GM19025 (cell line): ENCODE results near the gene FAM90A26.
"Not testable (repeated sequence)": the region's sequence is repeated elsewhere in the genome, so short reads cannot be mapped to it uniquely, and the experiment has no call there.

Experiments used
- ATAC-seq: cut with Tn5 transposase; IDR thresholded peaks from one replicate; pipeline ENCODE4 v1.9.1; 2021; ENCODE audit warnings: mild to moderate bottlenecking, low read depth, moderate library complexity; ENCODE audit not compliant: unreplicated experiment

FAM90A26 gene

GRCh38 chr4:9169791-9170459, at the start of gene FAM90A26:
TSS of gene FAM90A26 (plus strand) at chr4:9170409. CDS start at chr4:9173173, 2,764 bp downstream.
- not testable (repeated sequence) for ATAC-seq

GRCh38 chr4:9122711-9123110, 47.5 kb upstream of the FAM90A26 start:
- not testable (repeated sequence) for ATAC-seq

- ATAC-seq = not testable (repeated sequence)
Observed at GRCh38 chr4:9123572-9124007, 46.6 kb upstream of the FAM90A26 start.

- not testable (repeated sequence) for ATAC-seq
Observed at GRCh38 chr4:9125601-9126161, 44.5 kb upstream of the FAM90A26 start.

- not testable (repeated sequence) for ATAC-seq
Observed at GRCh38 chr4:9131420-9131819, 38.8 kb upstream of the FAM90A26 start.

- ATAC-seq = not testable (repeated sequence)
Observed at GRCh38 chr4:9132849-9133248, 37.4 kb upstream of the FAM90A26 start.

- ATAC-seq = not testable (repeated sequence)
Observed at GRCh38 chr4:9134011-9134410, 36.2 kb upstream of the FAM90A26 start.

GRCh38 chr4:9134556-9134955, 35.7 kb upstream of the FAM90A26 start:
- ATAC-seq = not testable (repeated sequence)

GRCh38 chr4:9141050-9141449, 29.2 kb upstream of the FAM90A26 start:
- not testable (repeated sequence) for ATAC-seq

- ATAC-seq = not testable (repeated sequence)
Observed at GRCh38 chr4:9142786-9143185, 27.4 kb upstream of the FAM90A26 start.

- ATAC-seq = no peak
Observed at GRCh38 chr4:9143421-9144080, 26.7 kb upstream of the FAM90A26 start.

GRCh38 chr4:9146967-9147366, 23.2 kb upstream of the FAM90A26 start:
- no peak for ATAC-seq

- not testable (repeated sequence) for ATAC-seq
Observed at GRCh38 chr4:9147368-9147767, 22.8 kb upstream of the FAM90A26 start.

GRCh38 chr4:9148611-9149409, 21.4 kb upstream of the FAM90A26 start:
- ATAC-seq = not testable (repeated sequence)

- not testable (repeated sequence) for ATAC-seq
Observed at GRCh38 chr4:9151809-9152179, 18.4 kb upstream of the FAM90A26 start.

- ATAC-seq = not testable (repeated sequence)
Observed at GRCh38 chr4:9152180-9153007, 17.8 kb upstream of the FAM90A26 start.

- ATAC-seq = not testable (repeated sequence)
Observed at GRCh38 chr4:9153008-9153570, 17.1 kb upstream of the FAM90A26 start.

- ATAC-seq = not testable (repeated sequence)
Observed at GRCh38 chr4:9153571-9154157, 16.5 kb upstream of the FAM90A26 start.
